GM10847 (cell line): ENCODE measurements around the gene PLK2.

ENCODE experiments used
- POLR2A ChIP-seq: IDR thresholded peaks from 2 replicates; pipeline ENCODE4 v1.6.1; 2011; ENCODE audit not compliant: insufficient read length; ENCODE audit errors: extremely low read depth

PLK2 gene

GRCh38 chr5:58437661-58438060 is 22.2 kb downstream of the PLK2 start:
- no peak for TF ChIP-seq POLR2A

DNA sequence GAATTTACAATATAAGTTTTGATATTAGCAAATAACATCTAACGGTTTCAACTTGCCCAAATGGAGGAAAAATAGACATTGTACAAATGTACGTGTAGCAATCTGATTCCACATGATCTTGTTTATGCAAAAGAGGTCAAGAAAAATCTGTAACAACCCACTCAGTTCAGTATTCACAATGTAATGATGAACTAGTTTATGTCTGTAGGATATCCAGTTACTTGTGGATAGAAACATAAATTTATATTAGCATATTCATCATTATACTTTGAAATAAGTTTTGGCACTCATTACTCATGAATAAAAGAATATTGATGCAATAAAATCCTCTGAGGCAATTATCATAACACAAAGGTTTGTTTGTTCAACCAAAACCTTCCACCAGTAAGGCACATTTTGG is 28.1 kb downstream of the PLK2 start:
- TF ChIP-seq POLR2A = no peak

- TF ChIP-seq POLR2A = no peak
Observed at GRCh38 chr5:58412932-58413331, 47.0 kb downstream of the PLK2 start.

GRCh38 chr5:58412081-58412480 is 47.8 kb downstream of the PLK2 start:
- no peak for TF ChIP-seq POLR2A

DNA sequence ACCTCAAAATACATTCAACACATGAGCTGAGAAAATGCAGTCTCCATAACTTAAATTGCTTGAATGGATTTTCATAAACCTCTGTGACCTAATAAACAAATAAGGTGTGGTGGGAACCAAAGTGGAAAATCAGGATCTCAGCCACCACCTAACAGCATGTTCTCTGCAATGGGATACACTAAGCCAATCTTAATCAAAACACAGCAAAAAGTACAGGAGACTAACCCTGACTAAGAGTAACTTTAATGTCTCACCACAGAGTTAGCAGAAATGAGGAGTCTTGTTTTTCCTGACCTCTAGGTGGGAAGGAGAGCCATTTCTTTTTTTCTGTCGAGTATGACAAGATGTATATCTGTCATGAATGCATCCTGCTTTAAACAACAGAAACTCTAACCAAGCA is 48.5 kb downstream of the PLK2 start:
- no peak for TF ChIP-seq POLR2A

DNA sequence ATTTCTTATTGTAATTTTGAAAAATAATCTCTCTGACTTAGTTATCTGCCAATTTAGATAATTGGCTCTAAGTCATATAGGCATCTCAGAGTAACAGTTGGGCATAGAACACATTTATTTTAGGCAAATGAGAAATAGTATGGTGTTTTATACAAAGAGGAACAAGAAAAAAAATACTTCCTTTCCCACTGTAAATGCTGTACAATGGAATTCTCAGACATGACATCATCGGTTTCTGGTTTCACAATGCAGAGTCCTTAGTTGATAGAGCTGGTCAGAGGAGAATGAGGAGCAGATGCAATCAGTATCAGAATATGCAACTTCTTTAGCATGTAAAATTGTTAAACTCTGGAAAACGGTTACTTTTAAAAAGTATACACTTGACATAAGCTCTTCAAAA is 49.4 kb downstream of the PLK2 start:
- TF ChIP-seq POLR2A = no peak

DNA sequence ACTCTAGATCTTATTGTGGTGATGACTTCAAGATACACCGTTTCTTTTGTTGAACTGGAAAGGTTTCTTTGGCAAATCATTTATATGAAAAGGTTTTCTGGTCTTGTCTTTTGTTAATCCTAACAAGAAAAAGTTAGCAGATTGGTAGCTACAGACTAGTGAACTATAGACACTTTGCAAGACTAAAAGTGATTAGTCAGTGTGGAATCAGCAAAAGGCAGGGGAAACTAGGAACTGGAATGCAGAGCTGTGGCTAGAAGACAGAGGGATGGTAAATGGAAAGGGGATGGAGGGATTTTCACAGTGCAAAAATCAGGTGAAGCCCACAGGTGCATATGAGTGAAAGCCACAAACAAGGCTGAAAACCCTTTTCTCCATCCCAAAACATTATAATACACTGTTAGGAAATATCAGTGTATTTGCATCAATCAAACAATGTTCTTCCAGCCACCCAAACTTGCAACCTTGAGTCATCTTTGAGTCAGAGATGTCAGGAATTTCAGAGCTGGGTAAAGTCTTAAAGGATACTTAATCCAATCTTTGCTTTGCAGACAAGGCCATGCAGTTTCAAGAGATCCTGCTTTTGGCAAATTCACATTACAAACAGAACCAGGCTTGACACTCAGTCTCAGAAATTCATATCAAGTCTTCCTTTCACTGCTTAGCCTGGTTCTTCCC is 52.7 kb downstream of the PLK2 start:
- no peak for TF ChIP-seq POLR2A

DNA sequence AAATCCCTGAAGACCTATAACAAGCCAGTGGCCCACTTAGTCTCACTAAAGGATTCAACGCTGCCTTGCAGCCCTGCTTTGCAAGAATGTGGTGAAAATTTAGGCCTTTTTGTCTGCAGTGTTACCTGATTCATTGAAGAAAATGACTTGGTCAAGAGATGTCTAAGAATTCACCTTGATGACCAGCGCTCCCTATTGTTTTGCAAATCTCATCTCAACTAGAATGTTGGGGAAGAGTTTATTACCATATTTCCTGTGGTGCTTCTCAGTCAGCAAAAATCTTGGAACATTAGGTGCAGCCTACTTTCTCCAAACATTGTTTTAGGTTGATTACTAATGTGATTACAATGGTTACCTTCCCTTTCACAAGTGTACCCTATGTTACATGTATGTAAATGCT is 53.5 kb downstream of the PLK2 start:
- no peak for TF ChIP-seq POLR2A

- TF ChIP-seq POLR2A = no peak
Observed at GRCh38 chr5:58405175-58405574, 54.7 kb downstream of the PLK2 start.

DNA sequence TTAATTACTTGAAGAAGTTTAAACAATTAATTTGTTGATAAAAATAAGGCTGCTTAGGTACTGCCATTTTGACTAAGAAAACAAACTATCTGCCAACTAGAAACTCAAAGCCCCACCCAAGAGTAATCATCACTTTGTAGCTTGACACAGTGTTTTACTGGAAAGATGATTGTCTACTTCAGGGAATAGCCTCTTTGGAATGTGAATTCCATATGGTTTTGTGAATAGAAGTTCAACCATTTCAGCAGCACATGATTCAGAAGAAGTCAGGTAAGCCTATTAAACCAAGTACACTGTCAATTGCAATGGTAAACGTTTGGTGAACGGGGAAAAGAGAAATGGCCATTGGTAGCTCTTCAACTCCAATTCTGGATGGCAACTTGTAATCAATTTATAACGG is 55.2 kb downstream of the PLK2 start:
- TF ChIP-seq POLR2A = no peak
